Gastrocnemius medialis (tissue), 4 donors: ENCODE results near the gene CEBPZ. TPM values are rescaled to one million over a fixed set of nuclear protein-coding genes. Genes with fewer than 3 reads are reported as not detected.

Experiments used
- ATAC-seq, 2 donors: fragments of 150-250 bp; one replicate each; pipeline ENCODE4 v1.9.1; 2016
- DNase-seq, 2 donors: peaks; one replicate each; pipeline ENCODE4 v3.0.0-alpha.2; 2019
- H3K27ac ChIP-seq, 4 donors: fragments of 200-600 bp; sonication (generic); 1 replicate in 1 of 4; 2 replicates in 3 of 4; pipeline ENCODE4 v1.5.1; 2016 to 2018; ENCODE audit warnings: mild to moderate bottlenecking in 2 of 4, moderate library complexity in 1 of 4
- H3K27me3 ChIP-seq, 3 donors: fragments of 200-600 bp; sonication (generic) in 2 of 3; 1 replicate in 1 of 3; 2 replicates in 2 of 3; pipeline versions ENCODE4 v1.5.1 to v1.6.0; 2016 to 2019; ENCODE audit warnings: mild to moderate bottlenecking in 1 of 3, moderate library complexity in 1 of 3
- H3K36me3 ChIP-seq, 2 donors: fragments of 200-600 bp; sonication (generic) in 1 of 2; one replicate each; pipeline ENCODE4 v1.5.1; 2017 to 2018
- H3K4me1 ChIP-seq, 2 donors: fragments of 200-600 bp; sonication (generic) in 1 of 2; one replicate each; pipeline ENCODE4 v1.5.1; 2016 to 2017; ENCODE audit warnings: mild to moderate bottlenecking in 2 of 2
- H3K4me3 ChIP-seq, 4 donors: fragments of 200-600 bp; sonication (generic) in 3 of 4; 1 replicate in 1 of 4; 2 replicates in 3 of 4; pipeline ENCODE4 v1.5.1; 2016 to 2019; ENCODE audit warnings: mild to moderate bottlenecking in 2 of 4
- H3K9me3 ChIP-seq, 3 donors: fragments of 200-600 bp; sonication (generic) in 2 of 3; 1 replicate in 1 of 3; 2 replicates in 2 of 3; pipeline ENCODE4 v1.5.1; 2016 to 2019
- CTCF ChIP-seq, 5 experiments: fragments of 450-650 bp in 3 of 5; fragments of 200-600 bp in 2 of 5; sonication (generic) in 2 of 5; IDR thresholded peaks in 4 of 5; conservative IDR thresholded peaks in 1 of 5; 1 replicate in 4 of 5; 2 replicates in 1 of 5; pipeline ENCODE4 v1.5.1; 2016 to 2019; ENCODE audit warnings: antibody characterized with exemption in 5 of 5, mild to moderate bottlenecking in 3 of 5, moderate library complexity in 3 of 5
- POLR2A ChIP-seq, 2 donors: fragments of 450-650 bp; IDR thresholded peaks; one replicate each; pipeline ENCODE4 v1.6.1; 2017; ENCODE audit warnings: antibody characterized with exemption in 2 of 2, mild to moderate bottlenecking in 2 of 2, moderate library complexity in 2 of 2
- in situ Hi-C, 4 donors: fragments of 200-750 bp; cut with MboI; loops; one replicate each; pipeline versions ENCODE4 v1.15.0 to v1.8.0; 2017; ENCODE audit warnings: low sequenced_read_pairs in 4 of 4
- intact Hi-C: fragments of 100-400 bp; cut with DNase I; formaldehyde crosslinking; loops from one replicate; pipeline ENCODE4 v1.15.1; 2023; ENCODE audit warnings: low total_unique reads
- total RNA-seq, 4 donors: library from RNA; depleted of rRNA; stranded (reverse); fragments of >200 nt; gene quantifications; one replicate each; pipeline versions ENCODE4 v1.1.0 to v1.2.3, GENCODE V29; 2016

Gene CEBPZ
- total RNA-seq, 4 donors from 2014 or later: 43.2 to 75.0 (median 51.9) TPM

DNA sequence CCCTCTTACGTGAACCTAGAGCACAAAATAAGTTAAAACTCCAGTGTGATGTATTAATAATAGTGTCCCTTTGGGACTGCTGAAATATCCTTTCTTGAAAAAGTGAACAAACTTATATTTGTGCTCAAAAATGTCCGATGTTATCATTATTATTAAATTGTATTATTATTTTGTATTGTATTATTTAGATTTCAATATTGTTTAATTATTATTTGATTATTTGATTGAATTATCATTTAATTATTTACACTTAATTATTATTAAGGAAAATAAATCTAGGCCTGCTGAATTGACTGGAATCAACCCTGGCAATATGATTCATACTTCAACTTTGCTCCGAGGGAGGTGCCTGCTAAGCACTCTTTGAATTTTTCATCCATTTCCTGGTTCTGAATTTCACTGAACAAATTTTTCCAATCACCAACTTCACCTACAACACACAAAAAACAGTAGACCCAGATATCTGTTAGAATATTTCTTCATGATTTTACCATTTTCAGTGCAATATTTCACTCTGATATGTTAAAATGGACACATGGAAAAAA lies 63.7 kb downstream of the CEBPZ start:
- DNase-seq: no peak
- Histone ChIP-seq H3K4me1 (no peaks in the 10 kb centered on the region), H3K27me3 (no peaks in the 10 kb centered on the region), H3K9me3 (no peaks in the 10 kb centered on the region), H3K36me3 (no peaks in the 10 kb centered on the region), H3K27ac (no peak overlapping the region), H3K4me3 (no peak overlapping the region)
- intact Hi-C loops: no loop called here
- in situ Hi-C loops: loop anchor here in 2 of 4 donors (25.0 kb wide), 1 partner anchor 720 kb away; no protein-coding TSS in a partner anchor
- ATAC-seq: no peak
- TF ChIP-seq POLR2A (IDR thresholded peaks at IDR 0.05) (no peak), CTCF (IDR thresholded peaks at IDR 0.05 in 4 of 5, conservative IDR thresholded peaks at IDR 0.05 in 1 of 5) (no peak)

GRCh38 chr2:37164757-37165156 lies 66.6 kb downstream of the CEBPZ start:
- in situ Hi-C loops (loop anchor here in 2 of 4 donors (25.0 kb wide), 1 partner anchor 723 kb away; no protein-coding TSS in a partner anchor), intact Hi-C loops (no loop called here)
- DNase-seq (no peak), ATAC-seq (no peak)
- Histone ChIP-seq H3K9me3 (no peaks in the 10 kb centered on the region), H3K4me3 (no peak overlapping the region), H3K27me3 (no peaks in the 10 kb centered on the region), H3K36me3 (no peaks in the 10 kb centered on the region), H3K27ac (no peak overlapping the region), H3K4me1 (no peaks in the 10 kb centered on the region)
- TF ChIP-seq CTCF (IDR thresholded peaks at IDR 0.05 in 4 of 5, conservative IDR thresholded peaks at IDR 0.05 in 1 of 5): no peak
- TF ChIP-seq POLR2A (IDR thresholded peaks at IDR 0.05): no peak

- Histone ChIP-seq H3K27ac (peak within 1 kb of the TSS; percentile 66 to 84 (median 78)), H3K27me3 (no peaks in the 10 kb centered on the region), H3K4me1 (peaks cover 10% of the 10 kb centered on the region in 2 donors), H3K4me3 (peak within 1 kb of the TSS; percentile 68 to 85 (median 76)), H3K9me3 (no peaks in the 10 kb centered on the region), H3K36me3 (no peaks in the 10 kb centered on the region)
- ATAC-seq (peak; percentile 79 to 85), DNase-seq (peak; percentile 59 to 66)
- intact Hi-C loops: no loop called here
- in situ Hi-C loops: loop anchor here in 2 of 4 donors (25.0 kb wide), 1 partner anchor 730 kb away; no protein-coding TSS in a partner anchor
- TF ChIP-seq CTCF (IDR thresholded peaks at IDR 0.05 in 4 of 5, conservative IDR thresholded peaks at IDR 0.05 in 1 of 5) (no peak), POLR2A (IDR thresholded peaks at IDR 0.05) (peak in 1 of 2 donors; percentile 29)
Observed at GRCh38 chr2:37156857-37157714, 74.3 kb downstream of the CEBPZ start, which contains the start of gene EIF2AK2. TSS of gene EIF2AK2 (minus strand) at chr2:37156980. CDS start at chr2:37147806, 9,174 bp downstream.

GRCh38 chr2:37156071-37156856 lies 75.1 kb downstream of the CEBPZ start:
- Histone ChIP-seq H3K27me3 (no peaks in the 10 kb centered on the region), H3K9me3 (no peaks in the 10 kb centered on the region), H3K36me3 (no peaks in the 10 kb centered on the region), H3K4me1 (peaks cover 10% of the 10 kb centered on the region in 2 donors), H3K4me3 (peak overlapping the region; percentile 68 to 85 (median 76)), H3K27ac (peak overlapping the region; percentile 66 to 84 (median 78))
- ATAC-seq (peak; percentile 53 to 58), DNase-seq (peak in 1 of 2 donors; percentile 14)
- no peak for TF ChIP-seq CTCF (IDR thresholded peaks at IDR 0.05 in 4 of 5, conservative IDR thresholded peaks at IDR 0.05 in 1 of 5)
- no peak for TF ChIP-seq POLR2A (IDR thresholded peaks at IDR 0.05)
- intact Hi-C loops (no loop called here), in situ Hi-C loops (loop anchor here in 2 of 4 donors (25.0 kb wide), 1 partner anchor 731 kb away; no protein-coding TSS in a partner anchor)
